IPS-11a (cell line): ENCODE measurements around the gene HIPK2.

Experiments
- H3K4me3 ChIP-seq: one replicate; pipeline ENCODE4 v1.5.1; 2013; ENCODE audit warnings: low read depth, low read length, control low read depth

HIPK2 gene

GRCh38 chr7:139600306-139600705, 177.5 kb downstream of the HIPK2 start:
- H3K4me3 ChIP-seq: no peak overlapping the region

GRCh38 chr7:139598642-139599041, 179.2 kb downstream of the HIPK2 start:
- H3K4me3 ChIP-seq: no peak overlapping the region

GRCh38 chr7:139597028-139597427, 180.8 kb downstream of the HIPK2 start:
- no peak overlapping the region for H3K4me3 ChIP-seq

- no peak overlapping the region for H3K4me3 ChIP-seq
Measured at GRCh38 chr7:139596626-139597025, 181.2 kb downstream of the HIPK2 start.

GRCh38 chr7:139595806-139596205, 182.0 kb downstream of the HIPK2 start:
- H3K4me3 ChIP-seq: no peak overlapping the region

GRCh38 chr7:139594911-139595476, 182.8 kb downstream of the HIPK2 start:
- no peak overlapping the region for H3K4me3 ChIP-seq

- no peak overlapping the region for H3K4me3 ChIP-seq
Measured at GRCh38 chr7:139594090-139594489, 183.7 kb downstream of the HIPK2 start.

- H3K4me3 ChIP-seq: no peak overlapping the region
Measured at GRCh38 chr7:139592801-139593461, 184.9 kb downstream of the HIPK2 start.

GRCh38 chr7:139591550-139592195, 186.1 kb downstream of the HIPK2 start:
- H3K4me3 ChIP-seq: no peak overlapping the region

GRCh38 chr7:139589474-139589873, 188.3 kb downstream of the HIPK2 start:
- H3K4me3 ChIP-seq: no peak overlapping the region

- no peak overlapping the region for H3K4me3 ChIP-seq
Measured at GRCh38 chr7:139588632-139589031, 189.2 kb downstream of the HIPK2 start.

- no peak overlapping the region for H3K4me3 ChIP-seq
Measured at GRCh38 chr7:139587535-139587934, 190.3 kb downstream of the HIPK2 start.

GRCh38 chr7:139586286-139586685, 191.5 kb downstream of the HIPK2 start:
- H3K4me3 ChIP-seq: no peak overlapping the region

GRCh38 chr7:139585042-139585441, 192.8 kb downstream of the HIPK2 start:
- H3K4me3 ChIP-seq: no peak overlapping the region

GRCh38 chr7:139583826-139584553, 193.8 kb downstream of the HIPK2 start:
- no peak overlapping the region for H3K4me3 ChIP-seq

- no peak overlapping the region for H3K4me3 ChIP-seq
Measured at GRCh38 chr7:139582671-139583155, 195.1 kb downstream of the HIPK2 start.

- no peak overlapping the region for H3K4me3 ChIP-seq
Measured at GRCh38 chr7:139582130-139582650, 195.6 kb downstream of the HIPK2 start.

GRCh38 chr7:139580435-139580834, 197.4 kb downstream of the HIPK2 start:
- H3K4me3 ChIP-seq: no peak overlapping the region

GRCh38 chr7:139576179-139576973, 201.4 kb downstream of the HIPK2 start:
- H3K4me3 ChIP-seq: no peak overlapping the region

GRCh38 chr7:139575338-139575680, 202.5 kb downstream of the HIPK2 start:
- no peak overlapping the region for H3K4me3 ChIP-seq
